GM23248 (cell line): ENCODE measurements around the gene ZC3H18. TPM values are rescaled to one million over a fixed set of nuclear protein-coding genes. Genes with fewer than 3 reads are reported as not detected.

ENCODE experiments used
- DNase-seq: peaks from one replicate; pipeline ENCODE4 v3.0.0-alpha.2; 2015
- H2AFZ ChIP-seq: fragments of 200-600 bp; sonication (generic); 2 replicates; pipeline ENCODE4 v1.6.1; 2016; ENCODE audit warnings: antibody characterized with exemption
- H3F3A ChIP-seq: fragments of 200-600 bp; sonication (generic); 2 replicates; pipeline ENCODE4 v1.6.1; 2016; ENCODE audit warnings: mild to moderate bottlenecking, antibody characterized with exemption, mixed run types; ENCODE audit not compliant: insufficient read depth
- H3K27ac ChIP-seq: fragments of 200-600 bp; sonication (generic); 2 replicates; pipeline ENCODE4 v1.5.1; 2016; ENCODE audit warnings: mild to moderate bottlenecking
- H3K27me3 ChIP-seq: fragments of 200-600 bp; sonication (generic); replicated peaks from 2 replicates; pipeline ENCODE4 v1.6.1; 2016; ENCODE audit warnings: mild to moderate bottlenecking; ENCODE audit not compliant: insufficient read depth
- H3K36me3 ChIP-seq: fragments of 200-600 bp; sonication (generic); 2 replicates; pipeline ENCODE4 v1.6.1; 2016; ENCODE audit warnings: low read depth, mild to moderate bottlenecking
- H3K4me1 ChIP-seq: fragments of 200-600 bp; sonication (generic); 2 replicates; pipeline ENCODE4 v1.6.1; 2016; ENCODE audit warnings: mild to moderate bottlenecking; ENCODE audit not compliant: insufficient read depth
- H3K4me2 ChIP-seq: fragments of 200-600 bp; sonication (generic); one replicate; pipeline ENCODE4 v1.6.1; 2016; ENCODE audit warnings: mild to moderate bottlenecking; ENCODE audit not compliant: unreplicated experiment
- H3K4me3 ChIP-seq: fragments of 200-600 bp; sonication (generic); 2 replicates; pipeline ENCODE4 v1.5.1; 2016; ENCODE audit warnings: mild to moderate bottlenecking
- H3K79me2 ChIP-seq: fragments of 200-600 bp; sonication (generic); 2 replicates; pipeline ENCODE4 v1.6.1; 2016; ENCODE audit warnings: mild to moderate bottlenecking; ENCODE audit not compliant: insufficient read depth
- H3K9ac ChIP-seq: fragments of 200-600 bp; sonication (generic); 2 replicates; pipeline ENCODE4 v1.6.1; 2016; ENCODE audit warnings: mild to moderate bottlenecking
- H3K9me2 ChIP-seq: fragments of 200-600 bp; sonication (generic); 2 replicates; pipeline ENCODE4 v1.6.1; 2016; ENCODE audit warnings: mixed run types, mild to moderate bottlenecking, moderate library complexity; ENCODE audit not compliant: insufficient read depth
- H3K9me3 ChIP-seq: fragments of 200-600 bp; sonication (generic); one replicate; pipeline ENCODE4 v1.6.1; 2017; ENCODE audit warnings: low read depth
- H4K20me1 ChIP-seq: fragments of 200-600 bp; sonication (generic); 2 replicates; pipeline ENCODE4 v1.6.0; 2016; ENCODE audit not compliant: insufficient read depth
- EZH2 ChIP-seq: fragments of 200-600 bp; sonication (generic); IDR thresholded peaks from 2 replicates; pipeline ENCODE4 v1.6.1; 2018; ENCODE audit warnings: antibody characterized with exemption, mild to moderate bottlenecking; ENCODE audit not compliant: insufficient read depth, poor library complexity, severe bottlenecking
- EZH2phosphoT487 ChIP-seq: fragments of 200-600 bp; sonication (generic); IDR thresholded peaks from 2 replicates; pipeline ENCODE4 v1.6.1; 2018; ENCODE audit warnings: antibody characterized with exemption, moderate library complexity, mild to moderate bottlenecking, low read depth; ENCODE audit not compliant: insufficient read depth
- WGBS, 2 experiments: methylation state at CpG; one replicate each; pipeline ENCODE4 v1.1.6; 2015 to 2017; ENCODE audit warnings: low lambda C conversion rate in 2 of 2, low coverage in 1 of 2; ENCODE audit errors: missing lambda C conversion rate in 2 of 2; 5-methylcytosine and 5-hydroxymethylcytosine counted together
- in situ Hi-C: fragments of 300-500 bp; cut with MboI; formaldehyde crosslinking; loops from 2 replicates; pipeline ENCODE4 v1.15.0; 2020
- polyA plus RNA-seq: library from polyadenylated mRNA; unstranded; fragments of >200 nt; fragmentation: Nextera tagmentation; extraction: Ambion mirVana; gene quantifications from 2 replicates; pipeline ENCODE4 v1.2.1, GENCODE V29; 2016
- total RNA-seq: library from RNA; depleted of rRNA; stranded (reverse); fragments of >200 nt; shearing (Covaris generic); gene quantifications from 2 replicates; pipeline ENCODE4 v1.2.3, GENCODE V29; 2014

Gene ZC3H18
- total and polyA plus RNA-seq, 2 experiments from 2014 or later, result 9.7 to 24.9 TPM

DNA sequence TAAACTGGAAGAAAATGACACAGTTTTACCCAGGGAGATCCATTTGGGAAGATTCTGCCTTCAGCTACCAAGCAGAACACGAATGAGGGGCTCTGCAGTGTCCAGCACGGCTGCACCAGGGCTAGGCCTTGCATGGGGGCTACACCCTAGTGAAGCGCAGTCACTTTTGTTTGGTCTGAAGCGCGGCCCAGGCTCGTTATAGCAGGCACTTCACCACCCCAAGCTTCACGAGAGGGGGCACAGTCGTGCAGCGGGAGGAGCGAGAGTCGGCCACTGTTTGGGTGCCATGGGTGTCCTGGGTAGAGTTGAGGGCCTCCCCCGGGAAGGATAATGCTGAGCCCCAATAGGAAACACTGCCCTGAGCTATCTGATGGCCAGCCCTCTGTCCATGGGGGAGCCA, 46.5 kb downstream of the ZC3H18 start:
- H3K27ac ChIP-seq, result no peak overlapping the region
- no peaks in the 10 kb centered on the region for H4K20me1 ChIP-seq
- TF ChIP-seq EZH2 (no peak), EZH2phosphoT487 (no peak)
- in situ Hi-C loops, result no loop called here
- H3K79me2 ChIP-seq, result 0 out of 2 replicates have a peak, but pooled peaks cover 21% of the 10 kb centered on the region
- H3K4me1 ChIP-seq, result no peaks in the 10 kb centered on the region
- H3K4me3 ChIP-seq, result no peak overlapping the region
- no peaks in the 10 kb centered on the region for H3K27me3 ChIP-seq
- DNase-seq, result no peak
- no peaks in the 10 kb centered on the region for H3K9me3 ChIP-seq
- no peak overlapping the region for H2AFZ ChIP-seq
- H3K9ac ChIP-seq, result no peak overlapping the region
- peaks cover 3% of the 10 kb centered on the region; the same call in 1 of the 2 replicates for H3K36me3 ChIP-seq
- no peaks in the 10 kb centered on the region for H3K9me2 ChIP-seq
- H3K4me2 ChIP-seq, result no peak overlapping the region
- WGBS, 2 experiments, result 89 to 90% methylated on average over 12 of the region's 12 CpGs
- H3F3A ChIP-seq, result no peaks in the 10 kb centered on the region; the same call in 1 of the 2 replicates

DNA sequence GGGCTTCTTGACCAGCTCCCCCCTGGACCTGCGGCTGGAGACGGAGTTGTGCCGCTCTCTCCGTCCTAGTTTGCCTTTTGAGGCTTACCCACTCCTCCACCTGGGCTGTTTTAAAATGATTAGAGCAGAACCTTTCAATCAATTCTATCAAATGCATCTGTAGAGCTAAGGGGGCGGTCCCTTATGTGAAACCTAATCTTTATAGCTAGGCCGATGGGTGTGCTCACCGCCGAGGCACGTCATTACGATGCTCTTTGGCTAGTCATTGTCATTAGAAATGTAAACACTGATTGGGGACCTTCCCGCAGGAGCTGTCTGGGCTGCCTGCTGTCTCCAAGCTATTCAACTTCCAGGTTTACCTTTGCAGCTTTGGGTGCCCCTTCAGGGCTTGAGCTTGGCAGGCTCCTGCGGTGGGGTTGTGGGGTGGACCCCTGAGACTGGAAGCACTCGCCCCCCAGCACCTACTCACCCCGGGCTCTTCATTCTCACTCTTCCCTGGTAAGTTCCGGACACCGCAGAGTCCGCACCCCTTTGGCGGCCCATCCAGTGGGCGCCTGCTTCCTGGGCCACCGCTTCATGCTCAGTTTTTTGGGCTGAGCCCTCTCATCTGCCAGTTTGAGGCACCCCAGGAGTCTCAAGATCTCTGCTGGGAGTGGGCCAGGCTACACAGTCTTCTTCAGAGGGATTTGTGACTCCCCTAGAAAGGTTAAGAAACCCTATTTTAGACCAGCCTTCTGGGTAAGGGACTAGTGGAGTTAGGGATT, 47.2 kb downstream of the ZC3H18 start:
- Histone ChIP-seq H2AFZ (no peak overlapping the region), H3K9me3 (no peaks in the 10 kb centered on the region), H3K36me3 (peaks cover 3% of the 10 kb centered on the region; the same call in 1 of the 2 replicates), H3K4me3 (no peak overlapping the region), H3F3A (no peaks in the 10 kb centered on the region; the same call in 1 of the 2 replicates), H3K4me2 (no peak overlapping the region), H3K27ac (no peak overlapping the region), H3K9ac (no peak overlapping the region), H4K20me1 (no peaks in the 10 kb centered on the region), H3K4me1 (no peaks in the 10 kb centered on the region), H3K27me3 (no peaks in the 10 kb centered on the region), H3K9me2 (no peaks in the 10 kb centered on the region), H3K79me2 (0 out of 2 replicates have a peak, but pooled peaks cover 21% of the 10 kb centered on the region)
- in situ Hi-C loops, result no loop called here
- TF ChIP-seq EZH2 (no peak), EZH2phosphoT487 (no peak)
- WGBS, 2 experiments, result 90 to 94% methylated on average over 20 of the region's 20 CpGs
- DNase-seq, result no peak

DNA sequence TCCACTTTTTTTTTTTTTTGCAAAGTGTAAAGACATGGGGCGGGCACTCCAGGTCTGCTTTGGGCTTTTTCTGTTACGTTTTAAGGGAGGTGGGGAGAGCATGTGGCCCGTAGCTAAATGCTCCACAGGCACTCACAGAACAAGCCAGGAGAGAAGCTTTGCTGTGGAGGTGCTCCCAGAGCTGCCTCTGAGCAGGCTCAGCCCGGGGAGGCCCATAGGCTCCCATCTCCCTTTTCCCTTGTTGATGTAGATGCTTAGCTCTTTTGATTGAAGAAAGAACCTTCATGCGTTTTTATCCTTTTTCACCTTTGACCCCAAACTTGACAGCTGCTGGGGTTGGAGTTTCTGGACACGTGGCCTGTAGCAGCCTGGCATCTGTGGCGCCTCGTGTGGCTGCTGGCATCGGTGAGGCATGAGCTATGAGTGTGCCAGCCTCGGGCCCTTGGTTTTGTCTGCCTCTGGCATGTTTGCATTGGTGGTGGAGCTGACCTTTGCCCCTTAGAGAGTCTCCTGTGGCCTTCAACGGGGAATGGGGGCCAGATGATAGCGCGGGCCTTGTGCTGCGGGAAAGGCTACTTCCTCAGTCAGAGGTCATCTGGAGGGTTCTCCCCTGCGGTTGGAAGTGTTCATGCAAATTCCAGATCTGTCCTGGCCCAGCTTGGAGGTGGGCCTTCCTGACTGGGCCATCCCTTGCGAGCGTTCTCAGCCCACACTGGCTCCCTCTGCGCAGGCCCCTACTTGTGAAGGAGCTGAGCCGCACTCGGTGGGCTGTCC, 48.2 kb downstream of the ZC3H18 start:
- Histone ChIP-seq H2AFZ (no peak overlapping the region), H3K36me3 (peaks cover 3% of the 10 kb centered on the region; the same call in 1 of the 2 replicates), H3K4me3 (no peak overlapping the region), H3F3A (no peaks in the 10 kb centered on the region), H3K4me2 (no peak overlapping the region), H4K20me1 (no peaks in the 10 kb centered on the region), H3K27ac (no peak overlapping the region), H3K27me3 (no peaks in the 10 kb centered on the region), H3K79me2 (0 out of 2 replicates have a peak, but pooled peaks cover 21% of the 10 kb centered on the region), H3K9ac (no peak overlapping the region), H3K4me1 (no peaks in the 10 kb centered on the region), H3K9me3 (no peaks in the 10 kb centered on the region), H3K9me2 (no peaks in the 10 kb centered on the region)
- in situ Hi-C loops, result no loop called here
- 84 to 88% methylated on average over 20 of the region's 20 CpGs for WGBS, 2 experiments
- TF ChIP-seq EZH2phosphoT487, result no peak
- no peak for TF ChIP-seq EZH2
- DNase-seq, result no peak

DNA sequence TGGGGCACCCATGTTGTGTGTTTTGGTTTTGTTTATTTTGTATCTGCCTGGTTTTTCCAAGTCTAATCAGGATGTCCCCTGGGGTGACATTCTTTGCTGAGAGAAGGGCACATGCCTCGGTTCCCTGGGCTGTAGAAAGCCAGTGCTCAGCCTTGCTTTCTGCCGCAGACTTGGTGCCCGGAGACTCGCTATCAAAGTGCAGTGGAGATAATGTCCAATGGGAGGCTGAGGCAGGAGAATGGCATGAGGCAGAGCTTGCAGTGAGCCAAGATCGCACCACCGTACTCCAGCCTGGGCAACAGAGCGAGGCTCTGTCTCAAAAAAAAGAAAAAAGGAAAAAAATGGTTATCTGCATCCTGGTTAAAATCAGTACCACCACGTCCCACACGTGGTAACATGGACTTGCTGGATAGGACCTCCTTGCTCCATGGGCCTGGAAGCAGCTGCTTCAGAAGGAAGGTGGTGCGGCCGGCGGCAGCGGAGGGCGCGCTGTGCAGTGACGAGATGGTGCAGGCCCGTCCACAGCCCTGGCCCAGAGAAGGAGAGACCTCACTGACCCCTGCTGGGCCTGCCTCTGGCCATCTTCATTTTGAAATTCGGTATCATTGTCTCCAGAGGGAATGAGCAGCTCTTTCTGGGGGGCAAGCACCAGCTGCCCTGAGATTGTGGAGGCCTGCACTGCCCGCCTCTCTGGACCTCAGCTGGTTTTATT, 48.9 kb downstream of the ZC3H18 start:
- in situ Hi-C loops, result no loop called here
- 0 out of 2 replicates have a peak, but pooled peaks cover 21% of the 10 kb centered on the region for H3K79me2 ChIP-seq
- H3K4me1 ChIP-seq, result no peaks in the 10 kb centered on the region
- H4K20me1 ChIP-seq, result no peaks in the 10 kb centered on the region
- TF ChIP-seq EZH2 (no peak), EZH2phosphoT487 (no peak)
- WGBS, 2 experiments, result 91 to 92% methylated on average over 17 to 19 of the region's 19 CpGs
- H3K27ac ChIP-seq, result no peak overlapping the region
- H3K9ac ChIP-seq, result no peak overlapping the region
- no peaks in the 10 kb centered on the region for H3K9me2 ChIP-seq
- H3K9me3 ChIP-seq, result no peaks in the 10 kb centered on the region
- no peak overlapping the region for H3K4me2 ChIP-seq
- no peak overlapping the region for H3K4me3 ChIP-seq
- DNase-seq, result no peak
- no peaks in the 10 kb centered on the region for H3K27me3 ChIP-seq
- H3F3A ChIP-seq, result no peaks in the 10 kb centered on the region
- H2AFZ ChIP-seq, result no peak overlapping the region
- H3K36me3 ChIP-seq, result peaks cover 6% of the 10 kb centered on the region; the same call in 1 of the 2 replicates
